ENCODE data around the gene FBXO17. TPM values are rescaled to one million over a fixed set of nuclear protein-coding genes. Genes with fewer than 3 reads are reported as not detected.

The FBXO17 gene
- total and polyA plus RNA-seq, 2 donors (not counting 3 experiments of a cell fraction or from before 2014, with no cell fraction given), result 21.8 to 23.8 TPM

GRCh38 chr19:39008137-39008536, 32.6 kb upstream of the FBXO17 start:
- Histone ChIP-seq H3K4me3 (replicated peaks in 1 of 3; ENCODE audit: insufficient read depth in 1 of 3, low read depth in 1 of 3, low read length in 3 of 3) (no peak overlapping the region), H3K9me3 (replicated peaks; ENCODE audit: control insufficient read depth, insufficient read depth, low read length) (no peaks in the 10 kb centered on the region), H3K4me2 (ENCODE audit: insufficient read depth, low read length) (no peak overlapping the region), H3K27ac (ENCODE audit: insufficient read depth, low read depth, low read length) (no peak overlapping the region), H3K36me3 (ENCODE audit: control insufficient read depth in 2 of 2, extremely low read depth in 1 of 2, insufficient read depth in 2 of 2, low read length in 2 of 2) (no peaks in the 10 kb centered on the region), H3K79me2 (ENCODE audit: control insufficient read depth, insufficient read depth, low read length) (no peaks in the 10 kb centered on the region), H3K9me1 (replicated peaks; ENCODE audit: control insufficient read depth, extremely low read depth, insufficient read depth, low read length) (no peaks in the 10 kb centered on the region), H4K20me1 (replicated peaks; ENCODE audit: control insufficient read depth, extremely low read depth, insufficient read depth, low read length) (no peaks in the 10 kb centered on the region), H3K27me3 (ENCODE audit: control insufficient read depth in 2 of 2, insufficient read depth in 2 of 2, low read length in 2 of 2) (no peaks in the 10 kb centered on the region), H2AFZ (ENCODE audit: low read depth, low read length) (no peak overlapping the region), H3K9ac (replicated peaks; ENCODE audit: extremely low read depth, insufficient read depth, low read length) (no peak overlapping the region), H3K4me1 (ENCODE audit: control insufficient read depth, extremely low read depth, insufficient read depth, low read length) (no peaks in the 10 kb centered on the region)
- ChIA-PET CTCF (no interaction called here), POLR2A (no interaction called here)
- TF ChIP-seq EZH2 (IDR thresholded peaks at IDR 0.05; ENCODE audit: borderline replicate concordance, low read depth, low read length, severe bottlenecking) (no peak), MYC (IDR thresholded peaks at IDR 0.05; ENCODE audit: low read depth, low read length) (no peak)
- FAIRE-seq (no peak), DNase-seq (ENCODE audit: low read depth, low spot score) (no peak)
- intact Hi-C loops (cut with micrococcal nuclease), result no loop called here
- no TSS peak for BruUV-seq (replicated peaks)
- dilution Hi-C loops (cut with MboI; ENCODE audit: extremely low pct_ligation_motif_present, low sequenced_read_pairs), result no loop called here

GRCh38 chr19:39007096-39007495, 31.6 kb upstream of the FBXO17 start:
- no peak overlapping the region for H3K9ac ChIP-seq (replicated peaks; ENCODE audit: extremely low read depth, insufficient read depth, low read length)
- H3K27ac ChIP-seq (ENCODE audit: insufficient read depth, low read depth, low read length), result no peak overlapping the region
- ChIA-PET POLR2A (no interaction called here), CTCF (interaction anchor here (0.6 kb wide), 1 partner anchor 45 kb away, joined by 4 read pairs; no protein-coding TSS in a partner anchor)
- FAIRE-seq (no peak), DNase-seq (ENCODE audit: low read depth, low spot score) (no peak)
- no peaks in the 10 kb centered on the region for H3K79me2 ChIP-seq (ENCODE audit: control insufficient read depth, insufficient read depth, low read length)
- no TSS peak for BruUV-seq (replicated peaks)
- H4K20me1 ChIP-seq (replicated peaks; ENCODE audit: control insufficient read depth, extremely low read depth, insufficient read depth, low read length), result no peaks in the 10 kb centered on the region
- H3K9me3 ChIP-seq (replicated peaks; ENCODE audit: control insufficient read depth, insufficient read depth, low read length), result no peaks in the 10 kb centered on the region
- H3K4me3 ChIP-seq (replicated peaks in 1 of 3; ENCODE audit: insufficient read depth in 1 of 3, low read depth in 1 of 3, low read length in 3 of 3), result no peak overlapping the region
- H3K36me3 ChIP-seq (ENCODE audit: control insufficient read depth in 2 of 2, extremely low read depth in 1 of 2, insufficient read depth in 2 of 2, low read length in 2 of 2), result no peaks in the 10 kb centered on the region
- dilution Hi-C loops (cut with MboI; ENCODE audit: extremely low pct_ligation_motif_present, low sequenced_read_pairs) (no loop called here), intact Hi-C loops (cut with micrococcal nuclease) (no loop called here)
- no peak overlapping the region for H3K4me2 ChIP-seq (ENCODE audit: insufficient read depth, low read length)
- H3K27me3 ChIP-seq (ENCODE audit: control insufficient read depth in 2 of 2, insufficient read depth in 2 of 2, low read length in 2 of 2), result no peaks in the 10 kb centered on the region
- no peak for TF ChIP-seq CTCF (IDR thresholded peaks at IDR 0.05; ENCODE audit: extremely low read depth in 1 of 2, insufficient read depth in 1 of 2, low read depth in 1 of 2, low read length in 2 of 2)
- no peak for TF ChIP-seq MYC (IDR thresholded peaks at IDR 0.05; ENCODE audit: low read depth, low read length)
- TF ChIP-seq GATA2 (IDR thresholded peaks at IDR 0.05; ENCODE audit: insufficient read depth, insufficient read length, low read depth, low read length), result no peak
- TF ChIP-seq POLR2AphosphoS5 (IDR thresholded peaks at IDR 0.05; ENCODE audit: insufficient read depth, low read depth, low read length), result no peak
- TF ChIP-seq POLR2A (IDR thresholded peaks at IDR 0.05; ENCODE audit: low read depth, low read length), result no peak
- no peak for TF ChIP-seq FOS (IDR thresholded peaks at IDR 0.05; ENCODE audit: borderline replicate concordance, insufficient read depth, low read length)
- no peak for TF ChIP-seq EZH2 (IDR thresholded peaks at IDR 0.05; ENCODE audit: borderline replicate concordance, low read depth, low read length, severe bottlenecking)
- no peak for TF ChIP-seq JUN (IDR thresholded peaks at IDR 0.05; ENCODE audit: borderline replicate concordance, insufficient read depth, insufficient read length, low read depth)
- TF ChIP-seq MAX (IDR thresholded peaks at IDR 0.05; ENCODE audit: insufficient read depth, insufficient read length), result no peak
- no peaks in the 10 kb centered on the region for H3K9me1 ChIP-seq (replicated peaks; ENCODE audit: control insufficient read depth, extremely low read depth, insufficient read depth, low read length)
- no peaks in the 10 kb centered on the region for H3K4me1 ChIP-seq (ENCODE audit: control insufficient read depth, extremely low read depth, insufficient read depth, low read length)
- no peak overlapping the region for H2AFZ ChIP-seq (ENCODE audit: low read depth, low read length)

Data from endothelial cell of umbilical vein (primary cell).